Skeletal muscle cell (primary cell): ENCODE results near the gene PRCP.
"Not testable (repeated sequence)": the region's sequence is repeated elsewhere in the genome, so short reads cannot be mapped to it uniquely, and the experiment has no call there.

Experiments used
- DNase-seq: peaks from one replicate; pipeline ENCODE4 v3.0.0-alpha.2; 2010; ENCODE audit warnings: low read depth
- H3K4me3 ChIP-seq: 2 replicates; pipeline ENCODE4 v1.5.1; 2011; ENCODE audit warnings: low read depth, mild to moderate bottlenecking, control low read depth, low read length, moderate library complexity

PRCP gene

GRCh38 chr11:82900277-82901164 is at the start of gene PRCP:
PRCP (minus strand) TSS chr11:82900430; CDS start chr11:82900402, 28 bp downstream.
- peak; percentile 50 for DNase-seq
- H3K4me3 ChIP-seq: peak within 1 kb of the TSS; percentile 63

GRCh38 chr11:82949352-82949751 is 49.1 kb upstream of the PRCP start:
- DNase-seq: no peak

GRCh38 chr11:82945682-82946081 is 45.5 kb upstream of the PRCP start:
- H3K4me3 ChIP-seq: no peak overlapping the region
- no peak for DNase-seq

More at GRCh38 chr11:82949352-82949751, 49.1 kb upstream of the PRCP start:
- no peak overlapping the region for H3K4me3 ChIP-seq

- not testable (repeated sequence) for H3K4me3 ChIP-seq, DNase-seq
Observed at GRCh38 chr11:82945041-82945440, 44.8 kb upstream of the PRCP start.

- no peak overlapping the region for H3K4me3 ChIP-seq
- no peak for DNase-seq
Observed at GRCh38 chr11:82944198-82944597, 44.0 kb upstream of the PRCP start.

- not testable (repeated sequence) for H3K4me3 ChIP-seq, DNase-seq
Observed at GRCh38 chr11:82943430-82943829, 43.2 kb upstream of the PRCP start.

GRCh38 chr11:82942376-82942775 is 42.1 kb upstream of the PRCP start:
- no peak overlapping the region for H3K4me3 ChIP-seq
- no peak for DNase-seq

- DNase-seq: no peak
- no peak overlapping the region for H3K4me3 ChIP-seq
Observed at GRCh38 chr11:82939456-82939855, 39.2 kb upstream of the PRCP start.

- DNase-seq: no peak
- H3K4me3 ChIP-seq: no peak overlapping the region
Observed at GRCh38 chr11:82937554-82937953, 37.3 kb upstream of the PRCP start.

GRCh38 chr11:82936261-82936660 is 36.0 kb upstream of the PRCP start:
- DNase-seq: peak; percentile 15
- no peak overlapping the region for H3K4me3 ChIP-seq

GRCh38 chr11:82932564-82932963 is 32.3 kb upstream of the PRCP start:
- no peak overlapping the region for H3K4me3 ChIP-seq
- DNase-seq: no peak

GRCh38 chr11:82930734-82931133 is 30.5 kb upstream of the PRCP start:
- no peak overlapping the region for H3K4me3 ChIP-seq
- no peak for DNase-seq

GRCh38 chr11:82930229-82930628 is 30.0 kb upstream of the PRCP start:
- H3K4me3 ChIP-seq: no peak overlapping the region
- no peak for DNase-seq

- DNase-seq: no peak
- H3K4me3 ChIP-seq: no peak overlapping the region
Observed at GRCh38 chr11:82929121-82929520, 28.9 kb upstream of the PRCP start.

- peak; percentile 14 for DNase-seq
- no peak overlapping the region for H3K4me3 ChIP-seq
Observed at GRCh38 chr11:82927264-82927880, 27.1 kb upstream of the PRCP start.

- no peak for DNase-seq
- H3K4me3 ChIP-seq: no peak overlapping the region
Observed at GRCh38 chr11:82924522-82925224, 24.4 kb upstream of the PRCP start.

GRCh38 chr11:82922396-82923173 is 22.4 kb upstream of the PRCP start:
- DNase-seq, H3K4me3 ChIP-seq: not testable (repeated sequence)

GRCh38 chr11:82920227-82920626 is 20.0 kb upstream of the PRCP start:
- DNase-seq, H3K4me3 ChIP-seq: not testable (repeated sequence)

GRCh38 chr11:82919786-82920185 is 19.6 kb upstream of the PRCP start:
- not testable (repeated sequence) for DNase-seq, H3K4me3 ChIP-seq
